Keratinocyte (primary cell): Measurements from ENCODE around the gene ADGRA3.

ENCODE experiments used
- EZH2 ChIP-seq: IDR thresholded peaks from one replicate; pipeline ENCODE4 v1.6.1; 2012; ENCODE audit warnings: inconsistent platforms, mild to moderate bottlenecking, low read length, moderate library complexity
- TF ChIP-seq, protein P1 (sequence below), 3 experiments: IDR thresholded peaks in 1 of 3; conservative IDR thresholded peaks in 1 of 3; optimal IDR thresholded peaks in 1 of 3; 2 replicates in 2 of 3; 3 replicates in 1 of 3; pipeline versions ENCODE3 to v1.5.1; 2011; ENCODE audit warnings: low read length in 3 of 3, mild to moderate bottlenecking in 3 of 3, moderate library complexity in 2 of 3, control low read depth in 1 of 3, inconsistent platforms in 1 of 3; ENCODE audit not compliant: insufficient read depth in 2 of 3; ENCODE audit errors: extremely low read depth in 1 of 3

DNA sequence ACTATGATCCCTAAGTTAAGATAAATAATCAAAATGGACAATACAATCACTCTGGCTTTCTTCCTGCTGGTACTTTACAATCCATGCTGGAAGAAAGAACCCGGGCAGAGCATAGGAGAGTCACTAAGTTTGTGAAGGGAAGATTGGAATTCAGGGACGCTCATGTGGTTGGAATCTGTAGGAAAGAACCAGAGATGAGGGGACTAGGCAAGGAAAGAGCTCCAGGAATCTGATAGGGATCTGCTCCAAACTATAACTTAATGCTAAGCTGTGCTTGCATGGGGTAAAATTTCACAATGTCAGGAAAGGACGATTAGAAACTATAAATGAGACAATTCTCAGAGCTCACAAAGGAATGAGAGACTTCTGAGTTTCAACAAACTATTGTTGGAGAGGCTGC is 167.5 kb downstream of the ADGRA3 start:
- TF ChIP-seq, protein P1, sequence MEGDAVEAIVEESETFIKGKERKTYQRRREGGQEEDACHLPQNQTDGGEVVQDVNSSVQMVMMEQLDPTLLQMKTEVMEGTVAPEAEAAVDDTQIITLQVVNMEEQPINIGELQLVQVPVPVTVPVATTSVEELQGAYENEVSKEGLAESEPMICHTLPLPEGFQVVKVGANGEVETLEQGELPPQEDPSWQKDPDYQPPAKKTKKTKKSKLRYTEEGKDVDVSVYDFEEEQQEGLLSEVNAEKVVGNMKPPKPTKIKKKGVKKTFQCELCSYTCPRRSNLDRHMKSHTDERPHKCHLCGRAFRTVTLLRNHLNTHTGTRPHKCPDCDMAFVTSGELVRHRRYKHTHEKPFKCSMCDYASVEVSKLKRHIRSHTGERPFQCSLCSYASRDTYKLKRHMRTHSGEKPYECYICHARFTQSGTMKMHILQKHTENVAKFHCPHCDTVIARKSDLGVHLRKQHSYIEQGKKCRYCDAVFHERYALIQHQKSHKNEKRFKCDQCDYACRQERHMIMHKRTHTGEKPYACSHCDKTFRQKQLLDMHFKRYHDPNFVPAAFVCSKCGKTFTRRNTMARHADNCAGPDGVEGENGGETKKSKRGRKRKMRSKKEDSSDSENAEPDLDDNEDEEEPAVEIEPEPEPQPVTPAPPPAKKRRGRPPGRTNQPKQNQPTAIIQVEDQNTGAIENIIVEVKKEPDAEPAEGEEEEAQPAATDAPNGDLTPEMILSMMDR (optimal IDR thresholded peaks at IDR 0.05 in 1 of 3, IDR thresholded peaks at IDR 0.05 in 1 of 3, conservative IDR thresholded peaks at IDR 0.05 in 1 of 3; ENCODE audit: extremely low read depth in 1 of 3, insufficient read depth in 2 of 3, low read length in 3 of 3): no peak
- TF ChIP-seq EZH2: no peak
